Smooth muscle cell (in vitro differentiated cells): ENCODE data around the gene ZDHHC1. TPM values are rescaled to one million over a fixed set of nuclear protein-coding genes. Genes with fewer than 3 reads are reported as not detected.

Source experiments
- DNase-seq: peaks from one replicate; lab custom pipeline; 2025; ENCODE audit not compliant: unreplicated experiment; lab: John Stamatoyannopoulos, UW
- H2AFZ ChIP-seq: fragments of 200-600 bp; sonication (generic); 2 replicates; pipeline ENCODE4 v1.6.0; 2016; ENCODE audit warnings: antibody characterized with exemption, low read depth, mild to moderate bottlenecking
- H3F3A ChIP-seq: fragments of 200-600 bp; sonication (generic); 2 replicates; pipeline ENCODE4 v1.6.0; 2017; ENCODE audit warnings: antibody characterized with exemption, low read depth
- H3K27ac ChIP-seq: fragments of 200-600 bp; sonication (generic); 2 replicates; pipeline ENCODE4 v1.5.1; 2016; ENCODE audit warnings: low read depth, mild to moderate bottlenecking
- H3K27me3 ChIP-seq: fragments of 200-600 bp; sonication (generic); 2 replicates; pipeline ENCODE4 v1.6.1; 2016; ENCODE audit warnings: low read depth, mild to moderate bottlenecking
- H3K36me3 ChIP-seq: fragments of 200-600 bp; sonication (generic); 2 replicates; pipeline ENCODE4 v1.5.1; 2016; ENCODE audit warnings: low read depth
- H3K4me1 ChIP-seq: fragments of 200-600 bp; sonication (generic); 2 replicates; pipeline ENCODE4 v1.5.1; 2016; ENCODE audit warnings: low read depth
- H3K4me2 ChIP-seq: fragments of 200-600 bp; sonication (generic); 2 replicates; pipeline ENCODE4 v1.6.0; 2016; ENCODE audit warnings: mild to moderate bottlenecking
- H3K4me3 ChIP-seq: fragments of 200-600 bp; sonication (generic); 2 replicates; pipeline ENCODE4 v1.5.1; 2016; ENCODE audit warnings: mild to moderate bottlenecking
- H3K79me2 ChIP-seq: fragments of 200-600 bp; sonication (generic); 2 replicates; pipeline ENCODE4 v1.6.0; 2016; ENCODE audit warnings: low read depth, mild to moderate bottlenecking
- H3K9ac ChIP-seq: fragments of 200-600 bp; sonication (generic); 2 replicates; pipeline ENCODE4 v1.6.0; 2016; ENCODE audit warnings: low read depth
- H3K9me3 ChIP-seq: fragments of 200-600 bp; sonication (generic); replicated peaks from 2 replicates; pipeline ENCODE4 v1.5.1; 2016; ENCODE audit warnings: low read depth
- H4K20me1 ChIP-seq: fragments of 200-600 bp; sonication (generic); 2 replicates; pipeline ENCODE4 v1.6.0; 2016; ENCODE audit warnings: low read depth
- WGBS: methylation state at CpG from one replicate; pipeline ENCODE4 v1.1.7; 2016; ENCODE audit warnings: low lambda C conversion rate; 5-methylcytosine and 5-hydroxymethylcytosine counted together
- polyA plus RNA-seq: library from polyadenylated mRNA; unstranded; fragments of >200 nt; fragmentation: Nextera tagmentation; extraction: Ambion mirVana; gene quantifications from 2 replicates; pipeline ENCODE4 v1.2.1, GENCODE V29; 2016
- total RNA-seq: library from RNA; depleted of rRNA; stranded (reverse); fragments of >200 nt; gene quantifications from 2 replicates; pipeline ENCODE4 v1.2.3, GENCODE V29; 2014
- TF ChIP-seq, protein P1 (sequence below): fragments of 200-600 bp; sonication (generic); IDR thresholded peaks from 2 replicates; pipeline ENCODE4 v1.5.1; 2017; ENCODE audit warnings: borderline replicate concordance, mild to moderate bottlenecking, antibody characterized with exemption; ENCODE audit not compliant: insufficient read depth, poor library complexity, severe bottlenecking

Gene ZDHHC1
- total and polyA plus RNA-seq, 2 experiments from 2014 or later: 7.9 to 15.7 TPM

DNA sequence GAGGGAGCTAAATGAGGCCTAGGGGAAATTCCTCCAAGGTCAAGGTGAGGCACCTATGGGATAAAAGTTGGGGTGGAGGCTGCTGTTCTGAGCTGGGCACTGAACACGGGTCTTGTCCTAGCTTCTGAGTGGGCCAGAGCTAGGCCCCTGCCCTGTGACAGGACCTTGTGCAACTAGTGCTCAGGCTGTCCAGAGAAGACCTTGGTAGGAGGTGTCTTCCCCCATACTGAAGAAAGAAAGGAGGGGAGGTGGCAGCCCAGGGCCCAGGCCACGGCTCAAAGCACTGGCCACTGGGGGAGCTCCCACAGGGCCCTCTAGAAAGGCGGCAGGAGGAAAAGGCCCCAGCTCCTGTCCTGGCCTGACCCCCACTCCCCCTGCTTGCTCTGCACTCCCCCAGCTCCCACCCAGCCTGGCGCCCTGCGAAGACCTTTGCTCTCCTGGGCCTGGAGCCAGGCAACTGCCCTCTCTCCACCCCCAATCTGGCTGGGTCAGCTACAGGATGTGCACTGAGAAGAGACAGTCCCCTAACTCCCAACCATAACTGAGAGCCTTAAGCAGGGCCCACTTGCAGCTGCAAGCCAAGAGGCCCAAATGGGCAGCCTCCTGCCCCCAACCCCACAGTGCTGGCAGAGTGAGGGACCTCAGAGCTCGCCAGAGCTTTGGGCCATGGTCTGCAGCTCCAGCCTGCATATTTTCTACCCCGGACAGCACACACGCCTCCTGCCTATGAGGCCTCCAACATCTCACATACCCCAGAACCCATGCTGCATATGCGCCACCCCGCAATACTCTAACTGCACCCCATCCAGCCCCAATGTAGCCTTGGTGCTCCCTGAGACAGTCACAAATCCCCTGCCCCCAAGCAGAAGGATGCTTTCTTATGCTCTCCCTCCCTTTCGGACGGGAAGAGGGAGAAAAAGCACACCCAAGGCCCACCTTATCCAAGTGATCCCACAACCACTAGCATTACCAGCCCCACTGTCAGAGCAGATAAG is 29.9 kb upstream of the ZDHHC1 start:
- Histone ChIP-seq H3K4me1 (no peaks in the 10 kb centered on the region), H4K20me1 (peaks cover 89% of the 10 kb centered on the region), H3K9me3 (no peaks in the 10 kb centered on the region), H3K27ac (no peak overlapping the region), H2AFZ (no peak overlapping the region), H3K79me2 (no peaks in the 10 kb centered on the region), H3K27me3 (no peaks in the 10 kb centered on the region), H3K9ac (no peak overlapping the region), H3K4me2 (no peak overlapping the region), H3F3A (no peaks in the 10 kb centered on the region), H3K4me3 (no peak overlapping the region), H3K36me3 (no peaks in the 10 kb centered on the region)
- DNase-seq: no peak
- 87% methylated on average over 12 of the region's 12 CpGs for WGBS
- TF ChIP-seq, protein P1, sequence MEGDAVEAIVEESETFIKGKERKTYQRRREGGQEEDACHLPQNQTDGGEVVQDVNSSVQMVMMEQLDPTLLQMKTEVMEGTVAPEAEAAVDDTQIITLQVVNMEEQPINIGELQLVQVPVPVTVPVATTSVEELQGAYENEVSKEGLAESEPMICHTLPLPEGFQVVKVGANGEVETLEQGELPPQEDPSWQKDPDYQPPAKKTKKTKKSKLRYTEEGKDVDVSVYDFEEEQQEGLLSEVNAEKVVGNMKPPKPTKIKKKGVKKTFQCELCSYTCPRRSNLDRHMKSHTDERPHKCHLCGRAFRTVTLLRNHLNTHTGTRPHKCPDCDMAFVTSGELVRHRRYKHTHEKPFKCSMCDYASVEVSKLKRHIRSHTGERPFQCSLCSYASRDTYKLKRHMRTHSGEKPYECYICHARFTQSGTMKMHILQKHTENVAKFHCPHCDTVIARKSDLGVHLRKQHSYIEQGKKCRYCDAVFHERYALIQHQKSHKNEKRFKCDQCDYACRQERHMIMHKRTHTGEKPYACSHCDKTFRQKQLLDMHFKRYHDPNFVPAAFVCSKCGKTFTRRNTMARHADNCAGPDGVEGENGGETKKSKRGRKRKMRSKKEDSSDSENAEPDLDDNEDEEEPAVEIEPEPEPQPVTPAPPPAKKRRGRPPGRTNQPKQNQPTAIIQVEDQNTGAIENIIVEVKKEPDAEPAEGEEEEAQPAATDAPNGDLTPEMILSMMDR: no peak

DNA sequence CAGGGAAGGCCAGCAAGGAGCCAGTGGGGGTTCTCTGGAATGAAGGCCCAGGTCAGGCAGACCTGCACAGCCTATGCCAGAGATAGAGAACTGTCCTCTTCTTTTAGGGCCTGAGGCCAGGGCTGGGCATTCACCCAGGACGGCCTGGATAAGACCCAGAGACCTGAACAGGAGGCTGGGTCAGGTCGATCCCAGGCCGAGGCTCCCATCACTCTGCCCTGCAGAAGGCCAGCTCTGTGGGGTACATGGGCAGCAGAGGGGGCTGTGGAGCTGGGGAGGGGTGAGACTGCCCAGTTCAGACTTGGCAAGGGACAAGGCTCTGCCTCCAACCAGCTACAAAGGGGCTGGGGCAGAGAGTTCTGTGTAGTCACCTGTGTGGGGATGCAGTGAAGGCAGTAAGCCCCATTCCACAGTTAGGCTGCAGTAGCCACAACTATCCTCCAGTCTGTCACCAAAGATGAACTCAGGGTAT is 29.2 kb upstream of the ZDHHC1 start:
- H3K9ac ChIP-seq: no peak overlapping the region
- H3K4me2 ChIP-seq: no peak overlapping the region
- no peak overlapping the region for H3K4me3 ChIP-seq
- H3K27me3 ChIP-seq: no peaks in the 10 kb centered on the region
- WGBS: 93% methylated on average over 3 of the region's 3 CpGs
- H2AFZ ChIP-seq: no peak overlapping the region
- H3F3A ChIP-seq: no peaks in the 10 kb centered on the region
- peaks cover 93% of the 10 kb centered on the region for H4K20me1 ChIP-seq
- no peaks in the 10 kb centered on the region for H3K79me2 ChIP-seq
- no peaks in the 10 kb centered on the region for H3K9me3 ChIP-seq
- no peak overlapping the region for H3K27ac ChIP-seq
- no peaks in the 10 kb centered on the region for H3K4me1 ChIP-seq
- TF ChIP-seq, protein P1: no peak
- no peak for DNase-seq
- H3K36me3 ChIP-seq: no peaks in the 10 kb centered on the region

DNA sequence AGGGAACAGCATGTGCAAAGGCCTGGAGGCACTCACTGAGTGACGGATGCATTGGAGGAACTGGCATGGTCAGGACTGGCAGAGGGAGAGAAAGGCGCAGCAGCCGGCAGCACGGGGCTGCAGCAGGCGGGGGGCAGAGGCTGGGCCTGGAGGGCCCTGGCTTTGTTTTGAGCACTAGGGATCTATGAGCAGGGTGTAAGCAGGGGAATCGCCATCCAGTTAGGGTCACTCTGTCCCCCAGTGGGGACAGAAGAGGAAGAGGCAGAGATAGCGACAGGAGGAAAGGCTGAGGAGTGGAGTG is 28.8 kb upstream of the ZDHHC1 start:
- H4K20me1 ChIP-seq: peaks cover 94% of the 10 kb centered on the region
- H3K27ac ChIP-seq: no peak overlapping the region
- no peaks in the 10 kb centered on the region for H3F3A ChIP-seq
- no peaks in the 10 kb centered on the region for H3K36me3 ChIP-seq
- no peaks in the 10 kb centered on the region for H3K27me3 ChIP-seq
- TF ChIP-seq, protein P1: no peak
- no peaks in the 10 kb centered on the region for H3K79me2 ChIP-seq
- 97% methylated on average over 7 of the region's 7 CpGs for WGBS
- H3K4me1 ChIP-seq: no peaks in the 10 kb centered on the region
- H3K4me3 ChIP-seq: no peak overlapping the region
- no peak overlapping the region for H3K4me2 ChIP-seq
- no peak for DNase-seq
- H3K9me3 ChIP-seq: no peaks in the 10 kb centered on the region
- H2AFZ ChIP-seq: no peak overlapping the region
- H3K9ac ChIP-seq: no peak overlapping the region
